ENCODE measurements around the gene FAM216B.

FAM216B gene

DNA sequence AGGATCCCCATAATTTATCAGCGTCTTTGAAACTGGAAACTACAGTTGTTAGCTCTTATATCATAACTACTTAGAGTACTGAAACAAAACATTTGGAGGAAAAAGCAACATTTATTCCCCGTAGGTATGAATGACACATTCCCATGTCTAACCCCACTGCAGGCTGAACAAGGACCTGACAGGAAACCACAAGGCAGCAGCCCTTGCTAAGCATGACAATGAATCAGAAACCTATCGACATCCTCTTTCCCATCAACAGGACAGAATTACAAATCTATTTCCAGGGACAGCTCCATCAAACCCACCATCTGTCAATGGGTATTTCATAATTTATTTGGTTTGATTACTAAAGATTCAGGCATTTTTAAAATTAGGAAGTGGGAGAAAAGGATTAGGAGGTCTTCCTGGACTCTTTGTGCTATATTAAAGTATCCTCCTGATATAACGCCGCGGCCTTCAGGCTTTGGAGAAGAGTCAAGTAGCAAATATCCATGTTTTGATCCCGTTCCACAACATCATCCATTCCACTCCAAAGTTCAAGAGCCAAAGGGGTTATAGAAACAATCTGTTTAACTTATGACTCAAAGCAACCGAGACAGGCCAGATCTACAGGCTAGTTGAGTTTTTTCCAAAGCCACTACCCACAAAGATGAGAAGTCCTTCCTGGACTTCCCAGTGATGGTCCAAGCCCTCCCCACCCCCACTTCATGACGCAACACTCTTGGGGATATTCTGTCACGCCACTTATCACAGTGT lies 51.1 kb downstream of the FAM216B start:
- Histone ChIP-seq H3K9me3 (replicated peaks in 1 of 2; ENCODE audit: control insufficient read depth in 2 of 2, insufficient read depth in 1 of 2, low read depth in 1 of 2, low read length in 2 of 2) (no peaks in the 10 kb centered on the region), H3K9ac (ENCODE audit: low read depth, low read length, poor library complexity) (no peak overlapping the region), H3K18ac (ENCODE audit: low read length) (no peak overlapping the region), H3K27ac (replicated peaks; ENCODE audit: low read length) (no peak overlapping the region), H2BK12ac (ENCODE audit: low read length) (no peak overlapping the region), H3K23ac (ENCODE audit: low read depth, low read length, poor library complexity) (no peak overlapping the region), H4K8ac (ENCODE audit: low read depth, low read length) (no peak overlapping the region), H3K79me1 (ENCODE audit: low read depth, low read length) (no peaks in the 10 kb centered on the region), H2BK120ac (ENCODE audit: low read depth, low read length) (no peak overlapping the region), H3K4me1 (ENCODE audit: control insufficient read depth in 2 of 2, insufficient read depth in 1 of 2, low read depth in 1 of 2, low read length in 2 of 2) (no peaks in the 10 kb centered on the region), H3K4ac (ENCODE audit: low read length) (no peak overlapping the region), H2BK15ac (ENCODE audit: low read length) (no peak overlapping the region), H3K14ac (ENCODE audit: low read length) (no peak overlapping the region), H3K36me3 (replicated peaks in 1 of 2; ENCODE audit: control insufficient read depth in 2 of 2, insufficient read depth in 2 of 2, low read length in 2 of 2) (no peaks in the 10 kb centered on the region), H2AK5ac (ENCODE audit: low read depth, low read length) (no peak overlapping the region), H4K91ac (ENCODE audit: low read depth, low read length, poor library complexity) (no peak overlapping the region), H2BK5ac (ENCODE audit: low read length) (no peak overlapping the region), H2AFZ (ENCODE audit: low read length) (no peak overlapping the region), H3K27me3 (ENCODE audit: control insufficient read depth in 3 of 3, insufficient read depth in 3 of 3, low read depth in 1 of 3, low read length in 3 of 3) (no peaks in the 10 kb centered on the region), H3K4me3 (ENCODE audit: low read length in 2 of 2) (no peak overlapping the region), H3K4me2 (ENCODE audit: insufficient read depth, low read length, poor library complexity, severe bottlenecking) (no peak overlapping the region)
- no peak for DNase-seq (ENCODE audit: low spot score)
- WGBS, 2 donors (ENCODE audit: extremely low coverage in 2 of 2, insufficient read length in 2 of 2, insufficient replicate concordance in 1 of 2): no CpG with 5 or more reads among the region's 10 CpGs

- H2BK12ac ChIP-seq (ENCODE audit: low read length): no peak overlapping the region
- no peak overlapping the region for H2BK5ac ChIP-seq (ENCODE audit: low read length)
- no peak overlapping the region for H2BK15ac ChIP-seq (ENCODE audit: low read length)
- no CpG with 5 or more reads among the region's 3 CpGs for WGBS, 2 donors (ENCODE audit: extremely low coverage in 2 of 2, insufficient read length in 2 of 2, insufficient replicate concordance in 1 of 2)
- H2AFZ ChIP-seq (ENCODE audit: low read length): no peak overlapping the region
- no peaks in the 10 kb centered on the region for H3K9me3 ChIP-seq (replicated peaks in 1 of 2; ENCODE audit: control insufficient read depth in 2 of 2, insufficient read depth in 1 of 2, low read depth in 1 of 2, low read length in 2 of 2)
- no peak overlapping the region for H4K8ac ChIP-seq (ENCODE audit: low read depth, low read length)
- no peak overlapping the region for H3K23ac ChIP-seq (ENCODE audit: low read depth, low read length, poor library complexity)
- no peak overlapping the region for H3K14ac ChIP-seq (ENCODE audit: low read length)
- no peak overlapping the region for H4K91ac ChIP-seq (ENCODE audit: low read depth, low read length, poor library complexity)
- no peak overlapping the region for H3K18ac ChIP-seq (ENCODE audit: low read length)
- no peak overlapping the region for H3K4ac ChIP-seq (ENCODE audit: low read length)
- no peaks in the 10 kb centered on the region for H3K79me1 ChIP-seq (ENCODE audit: low read depth, low read length)
- H3K9ac ChIP-seq (ENCODE audit: low read depth, low read length, poor library complexity): no peak overlapping the region
- no peak overlapping the region for H2AK5ac ChIP-seq (ENCODE audit: low read depth, low read length)
- no peaks in the 10 kb centered on the region for H3K36me3 ChIP-seq (replicated peaks in 1 of 2; ENCODE audit: control insufficient read depth in 2 of 2, insufficient read depth in 2 of 2, low read length in 2 of 2)
- DNase-seq (ENCODE audit: low spot score): no peak
- H2BK120ac ChIP-seq (ENCODE audit: low read depth, low read length): no peak overlapping the region
- no peak overlapping the region for H3K27ac ChIP-seq (replicated peaks; ENCODE audit: low read length)
- no peaks in the 10 kb centered on the region for H3K27me3 ChIP-seq (ENCODE audit: control insufficient read depth in 3 of 3, insufficient read depth in 3 of 3, low read depth in 1 of 3, low read length in 3 of 3)
- no peak overlapping the region for H3K4me2 ChIP-seq (ENCODE audit: insufficient read depth, low read length, poor library complexity, severe bottlenecking)
- no peaks in the 10 kb centered on the region for H3K4me1 ChIP-seq (ENCODE audit: control insufficient read depth in 2 of 2, insufficient read depth in 1 of 2, low read depth in 1 of 2, low read length in 2 of 2)
- no peak overlapping the region for H3K4me3 ChIP-seq (ENCODE audit: low read length in 2 of 2)
These were observed 53.6 kb downstream of the FAM216B start for GRCh38 chr13:42834946-42835345.

GRCh38 chr13:42836930-42837690 lies 55.7 kb downstream of the FAM216B start:
- no peak overlapping the region for H3K18ac ChIP-seq (ENCODE audit: low read length)
- H3K4me1 ChIP-seq (ENCODE audit: control insufficient read depth in 2 of 2, insufficient read depth in 1 of 2, low read depth in 1 of 2, low read length in 2 of 2): no peaks in the 10 kb centered on the region
- no peak overlapping the region for H3K27ac ChIP-seq (replicated peaks; ENCODE audit: low read length)
- no peak overlapping the region for H3K4me2 ChIP-seq (ENCODE audit: insufficient read depth, low read length, poor library complexity, severe bottlenecking)
- no peak overlapping the region for H2BK12ac ChIP-seq (ENCODE audit: low read length)
- H3K23ac ChIP-seq (ENCODE audit: low read depth, low read length, poor library complexity): no peak overlapping the region
- H2AK5ac ChIP-seq (ENCODE audit: low read depth, low read length): no peak overlapping the region
- no peak overlapping the region for H4K91ac ChIP-seq (ENCODE audit: low read depth, low read length, poor library complexity)
- no peaks in the 10 kb centered on the region for H3K36me3 ChIP-seq (replicated peaks in 1 of 2; ENCODE audit: control insufficient read depth in 2 of 2, insufficient read depth in 2 of 2, low read length in 2 of 2)
- H3K4ac ChIP-seq (ENCODE audit: low read length): no peak overlapping the region
- no peaks in the 10 kb centered on the region for H3K9me3 ChIP-seq (replicated peaks in 1 of 2; ENCODE audit: control insufficient read depth in 2 of 2, insufficient read depth in 1 of 2, low read depth in 1 of 2, low read length in 2 of 2)
- H2BK120ac ChIP-seq (ENCODE audit: low read depth, low read length): no peak overlapping the region
- no CpG with 5 or more reads among the region's 10 CpGs for WGBS, 2 donors (ENCODE audit: extremely low coverage in 2 of 2, insufficient read length in 2 of 2, insufficient replicate concordance in 1 of 2)
- H3K4me3 ChIP-seq (ENCODE audit: low read length in 2 of 2): no peak overlapping the region
- H4K8ac ChIP-seq (ENCODE audit: low read depth, low read length): no peak overlapping the region
- no peak overlapping the region for H2AFZ ChIP-seq (ENCODE audit: low read length)
- DNase-seq (ENCODE audit: low spot score): no peak
- H3K9ac ChIP-seq (ENCODE audit: low read depth, low read length, poor library complexity): no peak overlapping the region
- H2BK5ac ChIP-seq (ENCODE audit: low read length): no peak overlapping the region
- H3K27me3 ChIP-seq (ENCODE audit: control insufficient read depth in 3 of 3, insufficient read depth in 3 of 3, low read depth in 1 of 3, low read length in 3 of 3): no peaks in the 10 kb centered on the region
- H3K79me1 ChIP-seq (ENCODE audit: low read depth, low read length): no peaks in the 10 kb centered on the region
- H2BK15ac ChIP-seq (ENCODE audit: low read length): no peak overlapping the region
- H3K14ac ChIP-seq (ENCODE audit: low read length): no peak overlapping the region

All from neuronal stem cell (in vitro differentiated cells).